WTC11 (cell line): ENCODE measurements around the gene ARHGEF33.

Experiments used
- ARID4B ChIP-seq: sonication (generic); formaldehyde crosslinking; IDR thresholded peaks from 2 replicates; pipeline ENCODE4 v1.8.0; 2023; ENCODE audit warnings: missing genetic modification reagents, mild to moderate bottlenecking, borderline replicate concordance
- CTCF ChIP-seq: fragments of 200-600 bp; IDR thresholded peaks from 2 replicates; pipeline ENCODE4 v1.8.0; 2022; ENCODE audit warnings: antibody characterized with exemption
- ESRRA ChIP-seq: sonication (generic); formaldehyde crosslinking; IDR thresholded peaks from 2 replicates; pipeline ENCODE4 v1.8.1; 2022; ENCODE audit warnings: mild to moderate bottlenecking, missing genetic modification reagents, borderline replicate concordance
- FOXK1 ChIP-seq: sonication (generic); formaldehyde crosslinking; IDR thresholded peaks from 2 replicates; pipeline ENCODE4 v1.8.0; 2022; ENCODE audit warnings: mild to moderate bottlenecking, moderate library complexity, missing genetic modification reagents
- HMGA2 ChIP-seq: fragments of 250-450 bp; sonication (Bioruptor Pico); IDR thresholded peaks from 2 replicates; pipeline ENCODE4 v1.4.0; 2021; ENCODE audit warnings: mild to moderate bottlenecking, moderate library complexity
- JUN ChIP-seq: sonication (generic); formaldehyde crosslinking; IDR thresholded peaks from 2 replicates; pipeline ENCODE4 v1.8.0; 2023; ENCODE audit warnings: mild to moderate bottlenecking, missing genetic modification reagents
- NFE2L1 ChIP-seq: sonication (generic); formaldehyde crosslinking; IDR thresholded peaks from 2 replicates; pipeline ENCODE4 v1.8.1; 2023; ENCODE audit warnings: missing genetic modification reagents
- NR2C2 ChIP-seq: sonication (generic); formaldehyde crosslinking; IDR thresholded peaks from 2 replicates; pipeline ENCODE4 v1.8.0; 2022; ENCODE audit warnings: mild to moderate bottlenecking, missing genetic modification reagents
- SP1 ChIP-seq: sonication (generic); formaldehyde crosslinking; conservative IDR thresholded peaks from 2 replicates; pipeline ENCODE4 v1.8.1; 2022; ENCODE audit warnings: missing genetic modification reagents
- TF ChIP-seq, protein P1 (sequence below): sonication (generic); formaldehyde crosslinking; IDR thresholded peaks from 2 replicates; pipeline ENCODE4 v1.8.1; 2022; ENCODE audit warnings: low read depth, missing genetic modification reagents, borderline replicate concordance
- TF ChIP-seq, protein P2 (sequence below): sonication (generic); formaldehyde crosslinking; IDR thresholded peaks from 2 replicates; pipeline ENCODE4 v1.8.1; 2023; ENCODE audit warnings: mild to moderate bottlenecking, missing genetic modification reagents
- TF ChIP-seq, protein P3 (sequence below): sonication (generic); formaldehyde crosslinking; conservative IDR thresholded peaks from 2 replicates; pipeline ENCODE4 v1.8.1; 2022; ENCODE audit warnings: mild to moderate bottlenecking, missing genetic modification reagents

- TF ChIP-seq CTCF, result no peak
- no peak for TF ChIP-seq SP1 (CRISPR knock-in tag)
- TF ChIP-seq, protein P1, sequence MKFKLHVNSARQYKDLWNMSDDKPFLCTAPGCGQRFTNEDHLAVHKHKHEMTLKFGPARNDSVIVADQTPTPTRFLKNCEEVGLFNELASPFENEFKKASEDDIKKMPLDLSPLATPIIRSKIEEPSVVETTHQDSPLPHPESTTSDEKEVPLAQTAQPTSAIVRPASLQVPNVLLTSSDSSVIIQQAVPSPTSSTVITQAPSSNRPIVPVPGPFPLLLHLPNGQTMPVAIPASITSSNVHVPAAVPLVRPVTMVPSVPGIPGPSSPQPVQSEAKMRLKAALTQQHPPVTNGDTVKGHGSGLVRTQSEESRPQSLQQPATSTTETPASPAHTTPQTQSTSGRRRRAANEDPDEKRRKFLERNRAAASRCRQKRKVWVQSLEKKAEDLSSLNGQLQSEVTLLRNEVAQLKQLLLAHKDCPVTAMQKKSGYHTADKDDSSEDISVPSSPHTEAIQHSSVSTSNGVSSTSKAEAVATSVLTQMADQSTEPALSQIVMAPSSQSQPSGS (CRISPR knock-in tag), result no peak
- no peak for TF ChIP-seq HMGA2 (CRISPR knock-in tag)
- no peak for TF ChIP-seq ARID4B (CRISPR knock-in tag)
- no peak for TF ChIP-seq FOXK1 (CRISPR knock-in tag)
- TF ChIP-seq, protein P2, sequence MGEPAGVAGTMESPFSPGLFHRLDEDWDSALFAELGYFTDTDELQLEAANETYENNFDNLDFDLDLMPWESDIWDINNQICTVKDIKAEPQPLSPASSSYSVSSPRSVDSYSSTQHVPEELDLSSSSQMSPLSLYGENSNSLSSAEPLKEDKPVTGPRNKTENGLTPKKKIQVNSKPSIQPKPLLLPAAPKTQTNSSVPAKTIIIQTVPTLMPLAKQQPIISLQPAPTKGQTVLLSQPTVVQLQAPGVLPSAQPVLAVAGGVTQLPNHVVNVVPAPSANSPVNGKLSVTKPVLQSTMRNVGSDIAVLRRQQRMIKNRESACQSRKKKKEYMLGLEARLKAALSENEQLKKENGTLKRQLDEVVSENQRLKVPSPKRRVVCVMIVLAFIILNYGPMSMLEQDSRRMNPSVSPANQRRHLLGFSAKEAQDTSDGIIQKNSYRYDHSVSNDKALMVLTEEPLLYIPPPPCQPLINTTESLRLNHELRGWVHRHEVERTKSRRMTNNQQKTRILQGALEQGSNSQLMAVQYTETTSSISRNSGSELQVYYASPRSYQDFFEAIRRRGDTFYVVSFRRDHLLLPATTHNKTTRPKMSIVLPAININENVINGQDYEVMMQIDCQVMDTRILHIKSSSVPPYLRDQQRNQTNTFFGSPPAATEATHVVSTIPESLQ (CRISPR knock-in tag), result no peak
- TF ChIP-seq NR2C2 (CRISPR knock-in tag), result no peak
- TF ChIP-seq JUN, result no peak
- TF ChIP-seq, protein P3, sequence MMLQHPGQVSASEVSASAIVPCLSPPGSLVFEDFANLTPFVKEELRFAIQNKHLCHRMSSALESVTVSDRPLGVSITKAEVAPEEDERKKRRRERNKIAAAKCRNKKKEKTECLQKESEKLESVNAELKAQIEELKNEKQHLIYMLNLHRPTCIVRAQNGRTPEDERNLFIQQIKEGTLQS, result no peak
- TF ChIP-seq ESRRA (CRISPR knock-in tag), result no peak; the same call in 1 of the 2 replicates
- TF ChIP-seq NFE2L1 (CRISPR knock-in tag), result no peak
These were observed 71.1 kb downstream of the ARHGEF33 start for GRCh38 chr2:38960609-38961320.
